B cell (primary cell): ENCODE measurements around the gene MYRIP. TPM values are rescaled to one million over a fixed set of nuclear protein-coding genes. Genes with fewer than 3 reads are reported as not detected.

ENCODE experiments used
- ATAC-seq: fragments of 200-7000 bp; cut with Tn5 transposase; one replicate; pipeline ENCODE4 v1.10.0; 2021; ENCODE audit warnings: low read depth, mild to moderate bottlenecking, moderate number of reproducible peaks, moderate library complexity
- CTCF ChIA-PET: fragments of 350-600 bp; sonication (Branson Sonifier 250); formaldehyde crosslinking; loops from one replicate; lab custom pipeline; 2021; ENCODE audit warnings: antibody characterized with exemption, inconsistent platforms; lab: Charles Lee
- POLR2A ChIA-PET: fragments of 350-600 bp; sonication (Branson Sonifier 250); formaldehyde crosslinking; loops from one replicate; lab custom pipeline; 2021; ENCODE audit warnings: antibody characterized with exemption; lab: Charles Lee
- DNase-seq: peaks from one replicate; pipeline ENCODE4 v3.0.0; 2013
- H2AFZ ChIP-seq: 2 replicates; pipeline ENCODE4 v1.6.1; 2012; ENCODE audit warnings: mild to moderate bottlenecking, low read depth, low read length; ENCODE audit not compliant: insufficient read depth, poor library complexity, severe bottlenecking
- H3K27ac ChIP-seq, 2 donors: 1 replicate in 1 of 2; 2 replicates in 1 of 2; pipeline ENCODE4 v1.5.1; 2012 to 2013; ENCODE audit warnings: low read length in 2 of 2, mild to moderate bottlenecking in 2 of 2, moderate library complexity in 1 of 2
- H3K27me3 ChIP-seq, 4 experiments: fragments of 200-600 bp in 1 of 4; sonication (generic) in 1 of 4; replicated peaks in 1 of 4; 1 replicate in 2 of 4; 2 replicates in 2 of 4; pipeline versions ENCODE4 v1.6.1 to v1.7.0; 2013 to 2016; ENCODE audit warnings: low read length in 3 of 4, mild to moderate bottlenecking in 2 of 4, mixed read lengths in 1 of 4, moderate library complexity in 1 of 4; ENCODE audit not compliant: insufficient read depth in 4 of 4, control insufficient read depth in 3 of 4; ENCODE audit errors: control extremely low read depth in 1 of 4
- H3K36me3 ChIP-seq, 2 experiments: replicated peaks in 1 of 2; 1 replicate in 1 of 2; 2 replicates in 1 of 2; pipeline versions ENCODE4 v1.6.1 to v1.7.1; 2013; ENCODE audit warnings: low read length in 1 of 2; ENCODE audit not compliant: insufficient read depth in 2 of 2, control insufficient read depth in 1 of 2; ENCODE audit errors: control extremely low read depth in 1 of 2, extremely low read depth in 1 of 2
- H3K4me1 ChIP-seq, 2 donors: fragments of 200-600 bp in 1 of 2; sonication (generic) in 1 of 2; 1 replicate in 1 of 2; 2 replicates in 1 of 2; pipeline versions ENCODE4 v1.5.1 to v1.6.1; 2013 to 2017; ENCODE audit warnings: low read length in 2 of 2; ENCODE audit not compliant: control insufficient read depth in 2 of 2, insufficient read depth in 2 of 2
- H3K4me2 ChIP-seq: replicated peaks from 2 replicates; pipeline ENCODE3; 2012; ENCODE audit warnings: mild to moderate bottlenecking, low read depth, low read length; ENCODE audit not compliant: poor library complexity, severe bottlenecking
- H3K4me3 ChIP-seq, 5 experiments: fragments of 200-600 bp in 1 of 5; sonication (generic) in 1 of 5; 1 replicate in 3 of 5; 2 replicates in 2 of 5; pipeline versions ENCODE4 v1.5.1 to v1.7.0; 2011 to 2016; ENCODE audit warnings: low read length in 4 of 5, mild to moderate bottlenecking in 4 of 5, low read depth in 2 of 5, control low read depth in 1 of 5, moderate library complexity in 1 of 5; ENCODE audit not compliant: insufficient read depth in 1 of 5; ENCODE audit errors: control extremely low read depth in 1 of 5, extremely low read depth in 1 of 5
- H3K79me2 ChIP-seq: fragments of 200-600 bp; sonication (generic); one replicate; pipeline ENCODE4 v1.6.0; 2016; ENCODE audit warnings: low read length; ENCODE audit not compliant: control insufficient read depth, insufficient read depth
- H3K9ac ChIP-seq: fragments of 200-600 bp; sonication (generic); 2 replicates; pipeline ENCODE4 v1.6.1; 2017; ENCODE audit warnings: mild to moderate bottlenecking, low read length, moderate library complexity
- H3K9me3 ChIP-seq, 3 donors: one replicate each; pipeline versions ENCODE4 v1.6.1 to v1.7.1; 2013; ENCODE audit warnings: low read length in 2 of 3; ENCODE audit not compliant: control insufficient read depth in 2 of 3, insufficient read depth in 1 of 3; ENCODE audit errors: control extremely low read depth in 1 of 3
- H4K20me1 ChIP-seq: 2 replicates; pipeline ENCODE4 v1.6.0; 2012; ENCODE audit warnings: mild to moderate bottlenecking, low read length; ENCODE audit not compliant: insufficient read depth, control insufficient read depth, poor library complexity, severe bottlenecking
- H3K27ac Mint-ChIP-seq: one replicate; pipeline ENCODE4 v1.8.0; 2021; ENCODE audit warnings: mixed read lengths
- H3K27me3 Mint-ChIP-seq: one replicate; pipeline ENCODE4 v1.8.0; 2021; ENCODE audit warnings: mixed read lengths
- H3K4me1 Mint-ChIP-seq: one replicate; pipeline ENCODE4 v1.8.0; 2021; ENCODE audit warnings: mixed read lengths
- H3K4me3 Mint-ChIP-seq: one replicate; pipeline ENCODE4 v1.8.0; 2021; ENCODE audit warnings: mixed read lengths
- H3K9me3 Mint-ChIP-seq: one replicate; pipeline ENCODE4 v1.8.0; 2022; ENCODE audit warnings: mixed read lengths; ENCODE audit not compliant: insufficient read depth
- EZH2 ChIP-seq: IDR thresholded peaks from 2 replicates; pipeline ENCODE4 v1.6.1; 2012; ENCODE audit warnings: borderline replicate concordance, low read depth, mild to moderate bottlenecking, moderate library complexity, low read length; ENCODE audit not compliant: insufficient read depth, poor library complexity, severe bottlenecking
- WGBS: methylation state at CpG from one replicate; pipeline ENCODE4 v1.1.5; 2013; ENCODE audit warnings: missing lambda C conversion rate; ENCODE audit not compliant: insufficient coverage; 5-methylcytosine and 5-hydroxymethylcytosine counted together
- intact Hi-C: fragments of 100-400 bp; cut with micrococcal nuclease; formaldehyde crosslinking; loops from one replicate; pipeline ENCODE4 v1.10.0; 2022
- polyA plus RNA-seq: library from polyadenylated mRNA; depleted of rRNA; stranded (reverse); fragments of >200 nt; gene quantifications from 2 replicates; pipeline ENCODE4 v1.2.3, GENCODE V29; 2012
- total RNA-seq, 2 donors: library from RNA; stranded (reverse); fragments of 120-200 nt in 1 of 2; gene quantifications; 1 replicate in 1 of 2; 2 replicates in 1 of 2; pipeline versions ENCODE4 v1.2.3 to v1.2.4, GENCODE V29; 2013 to 2022
- TF ChIP-seq, protein P1 (sequence below): fragments of 200-600 bp; IDR thresholded peaks from one replicate; pipeline ENCODE4 v1.8.0; 2022; ENCODE audit warnings: antibody characterized with exemption, mild to moderate bottlenecking

The MYRIP gene
- total and polyA plus RNA-seq, 2 donors (not counting 1 experiment from before 2014, with no cell fraction given), result 0.03 to 0.10 TPM

DNA sequence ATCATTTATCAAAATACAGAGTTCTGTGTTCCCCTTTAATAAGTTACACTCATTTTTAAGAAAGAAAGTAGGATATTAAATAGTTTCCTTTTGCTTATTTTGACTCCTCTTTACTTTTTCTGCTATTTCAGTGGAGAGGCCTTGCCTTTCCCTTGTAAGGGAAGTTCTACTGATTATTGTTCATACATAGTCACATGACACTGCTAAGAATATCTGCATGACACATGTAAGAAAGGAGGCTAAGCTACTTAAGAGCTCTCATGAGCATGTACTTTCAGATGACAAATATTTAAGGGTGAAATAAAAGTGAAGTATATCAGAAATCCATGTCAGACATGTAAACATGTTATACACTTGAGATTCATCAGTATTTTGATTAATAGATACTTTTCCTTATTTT lies 39.0 kb downstream of the MYRIP start:
- no peak overlapping the region for H3K4me2 ChIP-seq
- H3K27ac ChIP-seq, result no peak overlapping the region
- H3K27me3 Mint-ChIP-seq, result no peaks in the 10 kb centered on the region
- no peak for DNase-seq
- H2AFZ ChIP-seq, result no peak overlapping the region
- no peak overlapping the region for H3K4me3 ChIP-seq
- H4K20me1 ChIP-seq, result no peaks in the 10 kb centered on the region
- TF ChIP-seq EZH2, result no peak
- TF ChIP-seq, protein P1, sequence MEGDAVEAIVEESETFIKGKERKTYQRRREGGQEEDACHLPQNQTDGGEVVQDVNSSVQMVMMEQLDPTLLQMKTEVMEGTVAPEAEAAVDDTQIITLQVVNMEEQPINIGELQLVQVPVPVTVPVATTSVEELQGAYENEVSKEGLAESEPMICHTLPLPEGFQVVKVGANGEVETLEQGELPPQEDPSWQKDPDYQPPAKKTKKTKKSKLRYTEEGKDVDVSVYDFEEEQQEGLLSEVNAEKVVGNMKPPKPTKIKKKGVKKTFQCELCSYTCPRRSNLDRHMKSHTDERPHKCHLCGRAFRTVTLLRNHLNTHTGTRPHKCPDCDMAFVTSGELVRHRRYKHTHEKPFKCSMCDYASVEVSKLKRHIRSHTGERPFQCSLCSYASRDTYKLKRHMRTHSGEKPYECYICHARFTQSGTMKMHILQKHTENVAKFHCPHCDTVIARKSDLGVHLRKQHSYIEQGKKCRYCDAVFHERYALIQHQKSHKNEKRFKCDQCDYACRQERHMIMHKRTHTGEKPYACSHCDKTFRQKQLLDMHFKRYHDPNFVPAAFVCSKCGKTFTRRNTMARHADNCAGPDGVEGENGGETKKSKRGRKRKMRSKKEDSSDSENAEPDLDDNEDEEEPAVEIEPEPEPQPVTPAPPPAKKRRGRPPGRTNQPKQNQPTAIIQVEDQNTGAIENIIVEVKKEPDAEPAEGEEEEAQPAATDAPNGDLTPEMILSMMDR, result no peak
- no peak overlapping the region for H3K9ac ChIP-seq
- no peaks in the 10 kb centered on the region for H3K9me3 Mint-ChIP-seq
- no peaks in the 10 kb centered on the region for H3K36me3 ChIP-seq
- no peak for ATAC-seq
- H3K27ac Mint-ChIP-seq, result no peak overlapping the region
- H3K4me1 Mint-ChIP-seq, result no peaks in the 10 kb centered on the region
- H3K4me3 Mint-ChIP-seq, result no peak overlapping the region
- intact Hi-C loops, result no loop called here
- H3K79me2 ChIP-seq, result no peaks in the 10 kb centered on the region
- ChIA-PET POLR2A (no interaction called here), CTCF (no interaction called here)
- no peaks in the 10 kb centered on the region for H3K9me3 ChIP-seq
- no peaks in the 10 kb centered on the region for H3K27me3 ChIP-seq
- no peaks in the 10 kb centered on the region for H3K4me1 ChIP-seq

DNA sequence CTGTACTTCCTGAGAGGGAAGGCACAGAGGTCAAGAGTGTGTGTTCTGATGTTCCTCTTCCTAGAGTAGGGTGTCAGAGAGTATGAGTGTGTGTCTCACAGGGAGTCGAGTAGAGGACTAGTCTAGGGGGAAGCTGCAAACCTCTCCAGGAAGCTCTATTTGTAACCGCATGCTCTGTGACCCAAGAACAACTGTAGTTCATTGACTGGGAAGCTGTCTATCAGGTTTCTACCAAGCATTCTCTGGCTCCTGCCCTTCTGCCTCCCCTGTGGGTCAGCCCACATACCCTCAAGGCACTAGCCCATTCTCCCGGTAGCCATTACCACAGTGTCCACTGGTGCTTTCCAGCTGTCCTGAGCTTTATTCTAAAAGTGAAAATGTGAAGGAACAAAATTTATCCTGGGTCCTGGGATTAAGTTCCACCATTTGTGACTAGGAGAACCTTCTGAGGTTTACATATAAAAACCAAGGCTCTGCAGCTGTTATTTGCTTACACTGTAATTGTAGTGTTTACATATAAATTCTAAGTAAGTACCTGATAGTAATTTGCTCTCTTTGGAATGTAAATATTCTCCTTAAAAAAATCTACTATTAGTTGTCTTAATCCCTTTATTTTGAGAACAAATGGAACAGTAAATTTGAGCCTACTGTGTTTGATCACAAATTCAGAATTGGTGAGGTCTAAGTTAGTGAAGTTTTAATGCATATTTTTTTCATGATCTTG lies 40.7 kb downstream of the MYRIP start:
- no peaks in the 10 kb centered on the region for H3K9me3 Mint-ChIP-seq
- no peak overlapping the region for H3K27ac Mint-ChIP-seq

More for the DNA sequence above, 40.7 kb downstream of the MYRIP start:
- no peaks in the 10 kb centered on the region for H3K4me1 Mint-ChIP-seq
- no peak overlapping the region for H3K4me3 Mint-ChIP-seq
- Histone ChIP-seq H3K4me1 (no peaks in the 10 kb centered on the region), H3K27me3 (no peaks in the 10 kb centered on the region), H3K9me3 (no peaks in the 10 kb centered on the region), H3K27ac (no peak overlapping the region), H3K36me3 (no peaks in the 10 kb centered on the region), H4K20me1 (no peaks in the 10 kb centered on the region), H2AFZ (no peak overlapping the region), H3K9ac (no peak overlapping the region), H3K4me3 (no peak overlapping the region), H3K4me2 (no peak overlapping the region), H3K79me2 (no peaks in the 10 kb centered on the region)
- intact Hi-C loops, result no loop called here
- H3K27me3 Mint-ChIP-seq, result no peaks in the 10 kb centered on the region
- no peak for ATAC-seq
- ChIA-PET POLR2A (no interaction called here), CTCF (no interaction called here)
- no peak for DNase-seq
- TF ChIP-seq, protein P1, result no peak
- no peak for TF ChIP-seq EZH2
- 17% methylated on average over 1 of the region's 3 CpGs for WGBS
